PFSK-1 (cell line): ENCODE data around the gene RNPS1.

Source experiments
- FOXP2 ChIP-seq: optimal IDR thresholded peaks from 2 replicates; pipeline ENCODE3; 2011; ENCODE audit warnings: borderline replicate concordance, control low read depth, inconsistent platforms; ENCODE audit not compliant: insufficient read depth; ENCODE audit errors: extremely low read length, extremely low read depth
- POLR2AphosphoS5 ChIP-seq: IDR thresholded peaks from 2 replicates; pipeline ENCODE4 v1.6.1; 2012; ENCODE audit warnings: low read depth, mild to moderate bottlenecking, control low read depth, low read length, moderate library complexity
- REST ChIP-seq, 2 experiments: IDR thresholded peaks; 2 replicates each; pipeline versions ENCODE4 v1.6.1 to v1.8.0; 2011 to 2012; ENCODE audit warnings: low read depth in 2 of 2, low read length in 2 of 2, control low read depth in 1 of 2, inconsistent platforms in 1 of 2, mild to moderate bottlenecking in 1 of 2, moderate library complexity in 1 of 2; ENCODE audit not compliant: insufficient read depth in 1 of 2
- SIN3A ChIP-seq: IDR thresholded peaks from 2 replicates; pipeline ENCODE4 v1.6.1; 2012; ENCODE audit warnings: mild to moderate bottlenecking, low read length, moderate library complexity, borderline replicate concordance; ENCODE audit not compliant: insufficient read depth
- TAF1 ChIP-seq: IDR thresholded peaks from 2 replicates; pipeline ENCODE4 v1.6.1; 2012; ENCODE audit warnings: low read length, control low read depth, borderline replicate concordance; ENCODE audit not compliant: insufficient read depth

The RNPS1 gene

DNA sequence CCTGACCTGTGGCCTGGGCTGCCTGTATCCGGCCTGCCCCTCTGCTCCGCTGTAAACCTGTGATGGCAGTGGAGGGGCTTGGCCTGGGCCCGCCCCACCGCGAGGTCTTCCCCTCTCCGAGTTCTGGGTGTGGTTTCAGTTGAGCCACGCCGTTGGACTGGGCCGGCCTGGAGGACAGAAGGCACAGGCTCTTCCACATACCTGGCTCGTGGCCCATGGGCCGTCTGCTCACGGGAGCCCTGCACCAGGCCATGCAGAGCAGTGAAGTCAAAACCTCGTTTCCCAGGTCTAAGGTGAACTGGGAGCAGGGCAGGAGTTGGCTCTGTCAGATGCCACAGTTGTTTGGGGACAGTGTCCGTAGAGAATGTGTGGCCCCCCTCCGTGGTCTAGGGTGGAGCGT is 5.6 kb upstream of the RNPS1 start:
- TF ChIP-seq POLR2AphosphoS5 (no peak), TAF1 (no peak), SIN3A (no peak), REST (IDR thresholded peaks at IDR 0.05; ENCODE audit: insufficient read depth in 1 of 2, low read depth in 2 of 2, low read length in 2 of 2) (no peak), FOXP2 (no peak)

GRCh38 chr16:2271848-2272461 is 4.0 kb upstream of the RNPS1 start:
- TF ChIP-seq SIN3A (no peak), TAF1 (no peak), FOXP2 (no peak), REST (IDR thresholded peaks at IDR 0.05; ENCODE audit: insufficient read depth in 1 of 2, low read depth in 2 of 2, low read length in 2 of 2) (no peak), POLR2AphosphoS5 (no peak)

- no peak for TF ChIP-seq POLR2AphosphoS5
- TF ChIP-seq TAF1, result no peak
These were observed 2.9 kb upstream of the RNPS1 start for GRCh38 chr16:2270588-2271470.

DNA sequence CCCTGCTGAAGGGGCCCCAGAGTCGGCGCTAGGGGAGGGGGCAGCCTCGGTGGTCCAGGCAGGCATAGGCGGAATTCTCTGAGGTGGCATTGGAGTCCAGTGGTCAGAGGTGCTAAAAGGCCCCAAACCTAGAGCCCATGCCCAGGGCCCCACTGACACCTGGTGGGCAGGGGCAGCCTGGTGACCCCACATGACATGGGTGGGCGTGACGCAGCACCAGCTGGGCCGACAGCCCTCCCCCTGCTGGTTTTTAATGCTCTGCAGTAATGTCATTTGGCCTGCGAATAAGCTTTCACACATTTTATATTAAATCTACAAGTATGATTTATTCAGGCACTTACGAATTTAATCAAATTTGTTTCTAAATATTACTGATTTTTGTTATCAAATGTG is 2.1 kb upstream of the RNPS1 start:
- TF ChIP-seq POLR2AphosphoS5 (no peak), FOXP2 (no peak), SIN3A (no peak), TAF1 (no peak), REST (IDR thresholded peaks at IDR 0.05; ENCODE audit: insufficient read depth in 1 of 2, low read depth in 2 of 2, low read length in 2 of 2) (no peak)

DNA sequence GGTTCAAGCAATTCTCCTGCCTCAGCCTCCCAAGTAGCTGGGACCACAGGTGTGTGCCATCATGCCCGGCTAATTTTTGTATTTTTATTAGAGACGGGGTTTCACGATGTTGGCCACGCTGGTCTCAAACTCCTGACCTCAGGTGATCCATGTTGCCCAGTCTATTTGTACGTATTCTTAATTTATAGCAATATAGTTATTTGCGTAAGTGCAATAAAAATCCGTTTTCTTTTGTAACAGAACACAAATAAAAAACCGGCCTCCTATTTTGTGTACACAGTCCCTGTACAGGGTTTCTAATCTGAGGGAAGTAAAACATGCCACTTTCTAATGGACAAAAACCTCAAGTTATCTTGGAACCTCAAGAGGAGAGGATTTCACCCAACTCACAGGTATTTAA is 7.7 kb downstream of the RNPS1 start:
- TF ChIP-seq TAF1, result no peak
- no peak for TF ChIP-seq REST (IDR thresholded peaks at IDR 0.05; ENCODE audit: insufficient read depth in 1 of 2, low read depth in 2 of 2, low read length in 2 of 2)
- TF ChIP-seq POLR2AphosphoS5, result no peak
- TF ChIP-seq FOXP2, result no peak
- no peak for TF ChIP-seq SIN3A
